KMS-11 (cell line): ENCODE results near the gene DSTYK.

Experiments used
- H2AFZ ChIP-seq: fragments of 200-600 bp; sonication (generic); 2 replicates; pipeline ENCODE4 v1.6.1; 2016; ENCODE audit warnings: antibody characterized with exemption, mixed run types, low read depth
- H3K27ac ChIP-seq: fragments of 200-600 bp; sonication (generic); 2 replicates; pipeline ENCODE4 v1.6.1; 2016; ENCODE audit warnings: mild to moderate bottlenecking, mixed run types
- H3K27me3 ChIP-seq: fragments of 200-600 bp; sonication (generic); 2 replicates; pipeline ENCODE4 v1.6.1; 2017; ENCODE audit warnings: mild to moderate bottlenecking, low read depth, mixed run types, moderate library complexity; ENCODE audit not compliant: insufficient read depth
- H3K36me3 ChIP-seq: fragments of 200-600 bp; sonication (generic); 2 replicates; pipeline ENCODE4 v1.6.1; 2017; ENCODE audit warnings: mild to moderate bottlenecking, mixed run types; ENCODE audit not compliant: insufficient read depth
- H3K4me1 ChIP-seq: fragments of 200-600 bp; sonication (generic); 2 replicates; pipeline ENCODE4 v1.6.1; 2016; ENCODE audit warnings: mild to moderate bottlenecking, low read depth, mixed run types; ENCODE audit not compliant: poor library complexity, severe bottlenecking
- H3K4me2 ChIP-seq: fragments of 200-600 bp; sonication (generic); 2 replicates; pipeline ENCODE4 v1.7.0; 2016; ENCODE audit warnings: mild to moderate bottlenecking, mixed run types
- H3K4me3 ChIP-seq: fragments of 200-600 bp; sonication (generic); IDR thresholded peaks from 2 replicates; pipeline ENCODE4 v1.6.1; 2017; ENCODE audit warnings: low read depth, low read length, mixed read lengths; ENCODE audit not compliant: insufficient read depth
- H3K79me2 ChIP-seq: fragments of 200-600 bp; sonication (generic); 2 replicates; pipeline ENCODE4 v1.6.1; 2016; ENCODE audit warnings: low read depth, mixed run types; ENCODE audit not compliant: insufficient read depth
- H3K9ac ChIP-seq: fragments of 200-600 bp; sonication (generic); 2 replicates; pipeline ENCODE4 v1.6.1; 2016; ENCODE audit warnings: mild to moderate bottlenecking, mixed run types
- H4K20me1 ChIP-seq: fragments of 200-600 bp; sonication (generic); 2 replicates; pipeline ENCODE4 v1.6.1; 2016; ENCODE audit warnings: mild to moderate bottlenecking, mixed run types; ENCODE audit not compliant: insufficient read depth
- CTCF ChIP-seq: fragments of 200-600 bp; sonication (generic); conservative IDR thresholded peaks from 2 replicates; pipeline ENCODE4 v1.6.1; 2017; ENCODE audit warnings: low read depth, mild to moderate bottlenecking, antibody characterized with exemption, low read length, moderate library complexity, mixed read lengths

The DSTYK gene

GRCh38 chr1:205190845-205191577, 20.5 kb downstream of the DSTYK start:
- peaks cover 3% of the 10 kb centered on the region for H3K4me1 ChIP-seq
- no peak overlapping the region for H2AFZ ChIP-seq
- H3K36me3 ChIP-seq: no peaks in the 10 kb centered on the region
- TF ChIP-seq CTCF: no peak
- 0 out of 2 replicates have a peak, but pooled peaks cover 5% of the 10 kb centered on the region for H4K20me1 ChIP-seq
- H3K27ac ChIP-seq: no peak overlapping the region
- H3K79me2 ChIP-seq: peaks cover 14% of the 10 kb centered on the region; the same call in 1 of the 2 replicates
- no peaks in the 10 kb centered on the region for H3K27me3 ChIP-seq
- H3K4me3 ChIP-seq: no peak overlapping the region
- no peak overlapping the region for H3K9ac ChIP-seq
- H3K4me2 ChIP-seq: no peak overlapping the region

DNA sequence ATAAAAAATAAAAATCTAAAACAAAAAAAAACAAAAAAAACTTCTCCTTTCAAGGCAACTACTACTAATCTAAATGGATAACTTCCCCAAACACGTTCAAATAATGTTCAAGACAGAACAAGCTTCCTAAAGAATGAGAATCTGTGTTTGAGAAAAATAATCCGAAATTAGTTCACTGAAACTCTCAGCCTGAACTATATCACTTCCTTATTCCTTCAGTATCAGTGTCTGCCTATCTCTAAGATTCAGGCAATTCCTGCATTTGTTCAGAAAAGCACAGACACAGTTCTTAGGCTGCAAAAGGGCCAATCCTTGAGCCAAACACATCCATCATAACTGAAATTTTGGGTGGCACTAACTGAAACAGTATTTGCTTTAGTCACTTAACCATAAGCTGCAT, 22.4 kb downstream of the DSTYK start:
- no peak for TF ChIP-seq CTCF
- Histone ChIP-seq H2AFZ (no peak overlapping the region), H3K79me2 (peaks cover 7% of the 10 kb centered on the region; the same call in 1 of the 2 replicates), H4K20me1 (0 out of 2 replicates have a peak, but pooled peaks cover 5% of the 10 kb centered on the region), H3K4me2 (no peak overlapping the region), H3K27me3 (no peaks in the 10 kb centered on the region), H3K27ac (no peak overlapping the region), H3K9ac (no peak overlapping the region), H3K4me3 (no peak overlapping the region), H3K4me1 (peaks cover 11% of the 10 kb centered on the region), H3K36me3 (no peaks in the 10 kb centered on the region)

DNA sequence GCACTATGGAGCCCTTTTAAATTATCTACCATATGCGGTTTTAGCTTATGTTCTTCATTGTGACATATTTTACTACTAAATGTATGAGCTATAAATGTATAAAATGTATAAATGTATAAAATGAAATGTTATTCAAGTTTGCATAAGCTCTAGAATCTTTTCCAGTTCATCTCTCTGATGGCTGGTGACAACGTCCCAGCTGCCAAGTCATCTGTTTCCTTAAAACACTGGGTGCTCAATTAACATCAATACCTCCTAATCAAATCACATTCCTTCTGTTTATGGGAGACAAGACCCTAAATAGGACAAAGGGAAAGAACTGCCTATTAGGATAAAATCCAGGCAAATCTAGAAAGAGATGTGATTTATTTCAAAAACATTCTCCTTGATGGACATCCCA, 22.9 kb downstream of the DSTYK start:
- Histone ChIP-seq H3K4me3 (no peak overlapping the region), H3K4me2 (no peak overlapping the region), H3K27ac (no peak overlapping the region), H3K27me3 (no peaks in the 10 kb centered on the region), H3K79me2 (peaks cover 7% of the 10 kb centered on the region; the same call in 1 of the 2 replicates), H2AFZ (no peak overlapping the region), H3K9ac (no peak overlapping the region), H4K20me1 (0 out of 2 replicates have a peak, but pooled peaks cover 5% of the 10 kb centered on the region), H3K36me3 (no peaks in the 10 kb centered on the region), H3K4me1 (peaks cover 17% of the 10 kb centered on the region)
- no peak for TF ChIP-seq CTCF

DNA sequence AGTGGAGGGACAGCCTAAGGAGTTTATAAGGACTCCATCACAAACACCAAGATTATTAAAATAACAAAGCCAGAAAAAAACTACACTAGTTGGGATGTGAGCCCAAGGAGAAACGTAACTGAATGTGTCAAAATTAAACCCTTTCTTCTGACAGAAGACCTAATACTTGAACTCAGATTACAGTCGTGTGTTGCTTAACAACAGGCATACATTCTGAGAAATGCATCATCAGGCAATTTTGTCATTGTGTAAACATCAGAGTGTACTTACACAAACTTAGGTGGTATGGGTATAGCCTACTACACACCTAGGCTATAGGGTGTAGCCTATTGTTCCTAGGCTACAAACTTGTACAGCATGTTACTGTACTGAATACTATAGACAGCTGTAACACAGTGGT, 23.4 kb downstream of the DSTYK start:
- Histone ChIP-seq H3K36me3 (no peaks in the 10 kb centered on the region), H3K4me1 (peaks cover 22% of the 10 kb centered on the region), H3K4me3 (no peak overlapping the region), H4K20me1 (0 out of 2 replicates have a peak, but pooled peaks cover 5% of the 10 kb centered on the region), H3K79me2 (peaks cover 7% of the 10 kb centered on the region; the same call in 1 of the 2 replicates), H3K27me3 (no peaks in the 10 kb centered on the region), H2AFZ (no peak overlapping the region), H3K9ac (no peak overlapping the region), H3K4me2 (no peak overlapping the region), H3K27ac (no peak overlapping the region)
- no peak for TF ChIP-seq CTCF
